ENCODE measurements around the gene FRRS1L.

DNA sequence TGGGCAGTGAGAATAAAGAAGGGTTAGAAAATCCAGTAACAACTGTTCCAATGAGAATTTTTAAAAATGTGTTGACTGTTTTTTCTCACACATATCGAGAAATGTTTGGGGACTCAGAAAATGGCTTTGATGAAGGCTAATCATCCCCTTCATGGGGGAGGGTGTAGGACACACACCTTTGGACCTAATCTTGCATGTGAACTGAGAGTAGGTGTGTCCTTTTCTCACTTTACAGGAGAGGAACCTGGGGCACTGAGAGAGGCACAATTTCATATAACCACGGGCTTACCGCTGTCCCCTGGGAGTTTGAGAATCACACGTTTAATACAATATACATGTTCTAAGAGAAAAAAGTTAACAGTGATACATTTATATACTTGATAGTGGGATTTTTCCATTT, 17.3 kb downstream of the FRRS1L start:
- TF ChIP-seq, protein P1, sequence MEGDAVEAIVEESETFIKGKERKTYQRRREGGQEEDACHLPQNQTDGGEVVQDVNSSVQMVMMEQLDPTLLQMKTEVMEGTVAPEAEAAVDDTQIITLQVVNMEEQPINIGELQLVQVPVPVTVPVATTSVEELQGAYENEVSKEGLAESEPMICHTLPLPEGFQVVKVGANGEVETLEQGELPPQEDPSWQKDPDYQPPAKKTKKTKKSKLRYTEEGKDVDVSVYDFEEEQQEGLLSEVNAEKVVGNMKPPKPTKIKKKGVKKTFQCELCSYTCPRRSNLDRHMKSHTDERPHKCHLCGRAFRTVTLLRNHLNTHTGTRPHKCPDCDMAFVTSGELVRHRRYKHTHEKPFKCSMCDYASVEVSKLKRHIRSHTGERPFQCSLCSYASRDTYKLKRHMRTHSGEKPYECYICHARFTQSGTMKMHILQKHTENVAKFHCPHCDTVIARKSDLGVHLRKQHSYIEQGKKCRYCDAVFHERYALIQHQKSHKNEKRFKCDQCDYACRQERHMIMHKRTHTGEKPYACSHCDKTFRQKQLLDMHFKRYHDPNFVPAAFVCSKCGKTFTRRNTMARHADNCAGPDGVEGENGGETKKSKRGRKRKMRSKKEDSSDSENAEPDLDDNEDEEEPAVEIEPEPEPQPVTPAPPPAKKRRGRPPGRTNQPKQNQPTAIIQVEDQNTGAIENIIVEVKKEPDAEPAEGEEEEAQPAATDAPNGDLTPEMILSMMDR (IDR thresholded peaks at IDR 0.05), result no peak
- no peak for TF ChIP-seq POLR2A (IDR thresholded peaks at IDR 0.05)
